Stimulated activated CD4-positive, alpha-beta T cell treated with anti-CD3 and anti-CD28 coated beads, Interleukin-4, amount 100 ng/mL, for 1 hour (primary cell): ENCODE results near the gene SMIM1.
A peak's percentile ranks its signal among the peaks of the same experiment; 100 is the strongest.

ENCODE experiments used
- DNase-seq: peaks from one replicate; pipeline ENCODE4 v3.0.0-alpha.2; 2020

The SMIM1 gene

DNA sequence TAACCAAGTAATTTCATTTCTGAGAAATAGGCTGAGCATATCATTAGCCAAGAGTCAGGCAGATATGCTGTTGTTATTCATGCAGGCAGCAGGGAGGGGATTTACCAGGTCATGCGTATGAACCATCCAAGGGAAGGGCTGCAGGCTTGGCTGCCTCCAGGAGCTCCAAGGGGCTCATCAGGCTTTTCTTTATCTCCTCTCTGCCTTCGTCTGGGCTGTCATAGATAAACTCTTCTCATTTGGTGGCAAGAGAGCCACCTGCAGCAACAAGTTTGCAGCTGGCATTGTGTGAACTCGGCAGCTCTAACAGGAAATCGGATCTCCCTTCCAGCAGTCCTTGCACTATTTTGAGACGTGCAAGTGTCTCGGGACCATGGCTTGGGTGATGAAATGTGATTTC lies 12.8 kb upstream of the SMIM1 start:
- DNase-seq, result no peak

DNA sequence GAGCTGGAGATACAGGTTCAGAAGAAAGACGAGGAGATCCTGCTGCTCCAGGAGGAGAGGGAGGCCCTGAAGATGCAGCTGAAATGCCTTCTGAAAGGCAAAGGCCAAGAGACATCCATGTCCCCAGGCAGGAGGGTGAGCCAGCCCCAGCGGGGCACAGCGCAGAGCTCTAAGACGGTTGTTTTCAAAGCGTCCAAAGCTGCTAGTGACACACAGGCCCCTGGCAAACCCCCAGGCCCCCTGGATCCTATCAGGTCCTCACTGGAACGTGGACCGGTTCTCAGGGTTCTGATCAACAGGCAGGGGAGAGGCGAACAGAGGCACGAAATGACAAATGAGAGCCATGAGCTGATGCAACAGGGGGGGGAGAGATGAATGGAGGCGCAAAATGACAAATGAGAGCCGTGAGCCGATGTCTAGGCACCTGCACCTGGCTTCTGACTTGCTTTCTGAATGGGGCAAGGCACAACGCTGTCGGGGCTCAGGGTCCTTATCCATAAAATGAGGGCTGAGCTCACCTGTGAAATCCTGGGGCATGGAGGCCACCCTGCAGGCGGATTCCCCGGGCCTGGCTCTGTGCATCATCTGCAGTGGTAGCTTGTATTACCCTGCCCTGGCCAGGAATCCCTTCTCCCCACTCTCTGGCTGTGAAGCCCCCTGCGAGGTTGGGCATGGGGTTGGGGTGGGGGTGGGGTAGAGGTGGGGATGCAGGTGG lies 11.1 kb upstream of the SMIM1 start:
- DNase-seq, result no peak

DNA sequence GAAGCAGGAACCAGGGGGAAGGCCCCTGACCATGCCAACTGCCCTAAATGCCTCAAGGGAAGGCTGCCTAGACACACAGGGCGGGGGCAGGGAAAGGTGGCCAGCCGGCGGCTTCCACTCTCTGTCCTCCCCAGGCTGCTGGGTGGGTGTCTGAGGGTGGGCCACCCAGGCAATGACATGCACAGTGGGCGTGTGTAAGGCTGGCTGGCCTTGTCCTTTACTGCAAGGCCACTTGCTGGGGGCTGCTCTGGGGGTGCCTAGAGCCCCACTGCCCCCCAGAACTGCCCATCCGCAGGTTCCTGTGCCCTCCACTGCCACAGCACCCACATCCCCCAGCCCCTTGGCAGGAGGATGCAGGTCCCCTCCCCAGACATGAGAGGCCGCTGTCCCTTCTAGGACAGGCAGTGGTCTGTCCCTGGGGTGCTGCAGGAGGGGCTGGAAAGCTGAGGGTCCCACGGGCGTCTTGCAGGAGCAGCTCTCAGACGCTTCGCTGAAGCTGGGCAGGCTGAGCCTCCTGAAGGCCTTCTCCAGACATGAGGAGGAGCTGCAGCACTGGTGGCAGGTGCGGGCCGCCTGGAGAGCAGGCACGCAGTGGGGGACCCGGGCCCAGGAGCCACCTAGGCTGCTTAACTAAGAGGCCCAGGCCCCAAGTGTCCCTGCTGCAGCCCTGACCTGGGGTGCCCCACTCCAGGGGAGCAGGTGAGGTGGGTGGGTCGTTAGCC lies 10.2 kb upstream of the SMIM1 start:
- no peak for DNase-seq

DNA sequence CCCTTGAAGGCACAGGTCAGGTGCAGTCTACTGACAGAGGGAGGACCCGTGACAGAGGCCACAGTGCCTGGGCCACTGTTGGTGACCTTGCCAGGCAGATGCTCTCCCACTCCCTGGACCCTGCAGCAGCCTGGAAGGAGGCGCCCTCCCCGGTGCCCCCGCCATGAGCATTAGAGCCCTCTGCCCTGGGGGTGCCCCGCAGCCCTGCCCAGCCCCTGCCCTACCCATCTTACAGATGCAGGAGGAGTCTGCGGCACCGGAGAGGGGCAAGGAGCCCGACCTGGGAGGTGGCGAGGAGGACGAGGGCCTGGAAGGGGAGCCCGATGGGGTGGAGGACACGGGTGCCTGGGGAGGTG lies 9.7 kb upstream of the SMIM1 start:
- no peak for DNase-seq

DNA sequence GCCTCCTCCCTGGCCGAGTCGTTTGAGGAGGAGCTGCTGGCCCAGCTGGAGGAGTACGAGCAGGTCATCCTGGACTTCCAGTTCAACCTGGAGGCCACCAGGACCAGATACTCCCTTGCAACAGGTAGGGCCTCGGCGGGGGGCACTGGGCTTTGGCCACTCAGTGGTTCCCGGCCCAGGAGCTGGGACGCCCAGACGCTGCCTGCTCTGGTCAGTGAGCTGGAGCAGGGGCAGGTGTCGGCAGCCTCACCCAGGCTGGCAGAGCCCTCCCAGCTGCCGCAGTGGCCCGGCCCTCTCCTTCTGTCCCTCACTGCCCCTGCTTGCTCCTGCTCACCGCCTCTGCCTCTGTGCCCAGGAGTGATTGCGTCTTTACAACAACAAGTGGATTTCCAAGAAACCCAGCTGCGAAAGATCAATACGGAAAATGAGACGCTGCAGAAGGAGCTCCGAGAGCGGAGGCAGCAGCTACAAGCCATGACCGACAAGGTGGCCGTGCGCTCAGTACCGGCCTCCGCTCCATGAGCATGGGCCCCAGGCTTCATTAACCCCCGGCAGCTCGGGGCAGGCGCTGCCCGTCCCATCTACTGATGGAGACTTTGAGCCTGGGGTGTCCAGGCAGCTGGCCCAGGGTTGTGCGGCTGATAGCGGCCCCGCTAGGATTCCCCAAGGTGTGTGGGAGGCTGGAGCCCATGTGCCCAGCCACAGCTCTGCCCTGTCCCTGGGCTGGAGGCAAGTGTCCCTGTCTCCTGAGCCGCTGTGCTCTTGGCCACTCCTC lies 9.0 kb upstream of the SMIM1 start:
- no peak for DNase-seq

DNA sequence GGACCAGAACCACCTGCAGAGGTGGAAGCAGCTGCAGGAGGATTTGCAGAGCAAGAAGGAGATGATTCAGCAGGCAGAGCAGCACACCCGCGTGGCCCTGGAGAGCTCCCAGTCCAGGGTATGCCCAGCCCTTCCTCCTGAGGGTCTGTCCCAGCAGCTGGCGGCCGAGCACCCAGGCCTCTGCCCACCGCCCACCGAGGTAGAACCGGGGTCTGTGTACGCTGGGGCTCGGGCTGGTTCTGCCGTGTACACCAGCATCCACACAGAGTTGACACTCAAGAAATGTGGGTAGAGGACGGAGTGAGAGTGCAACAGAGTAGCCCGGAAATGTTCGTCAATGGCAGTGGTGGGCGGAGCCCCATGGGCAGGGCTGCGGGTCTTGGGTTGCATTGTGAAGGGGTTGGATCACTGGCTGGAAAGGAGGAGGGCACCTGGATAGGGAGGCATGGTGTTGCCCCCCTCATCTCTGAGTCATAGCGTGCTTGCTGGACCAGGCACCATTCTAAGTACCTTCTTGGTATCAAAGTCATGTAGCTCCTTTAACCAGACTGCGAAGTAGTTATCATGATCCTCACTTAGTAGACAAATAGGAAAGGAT lies 5.1 kb upstream of the SMIM1 start:
- DNase-seq, result no peak

DNA sequence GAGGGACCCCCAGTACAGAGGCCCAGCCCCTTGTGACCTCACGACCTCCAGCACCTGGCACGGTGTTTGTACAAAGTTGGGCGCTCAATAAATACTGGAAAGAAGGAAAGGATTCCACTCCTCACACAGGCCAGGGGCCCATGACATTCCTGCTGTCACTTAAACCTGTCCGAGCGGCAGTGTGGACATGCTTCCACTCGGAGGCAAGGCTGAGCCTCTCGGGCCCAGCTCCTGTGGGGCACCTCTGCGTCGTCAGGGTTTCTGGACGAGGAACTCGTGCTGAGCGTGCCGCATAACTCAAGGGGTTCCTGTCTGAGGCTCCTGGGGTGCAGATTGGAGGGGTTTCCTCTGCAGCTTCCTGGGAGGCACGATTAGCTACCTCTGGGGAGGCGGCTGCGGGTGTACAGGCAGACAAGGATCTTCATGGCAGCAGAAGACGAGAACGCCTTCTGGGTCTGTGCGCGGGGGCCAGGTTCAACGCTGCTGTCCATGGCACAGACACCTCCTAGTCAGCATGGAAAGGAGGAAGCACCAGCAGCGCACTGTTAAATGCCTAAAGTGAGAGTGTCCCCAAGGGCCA lies 3.6 kb upstream of the SMIM1 start:
- no peak for DNase-seq

DNA sequence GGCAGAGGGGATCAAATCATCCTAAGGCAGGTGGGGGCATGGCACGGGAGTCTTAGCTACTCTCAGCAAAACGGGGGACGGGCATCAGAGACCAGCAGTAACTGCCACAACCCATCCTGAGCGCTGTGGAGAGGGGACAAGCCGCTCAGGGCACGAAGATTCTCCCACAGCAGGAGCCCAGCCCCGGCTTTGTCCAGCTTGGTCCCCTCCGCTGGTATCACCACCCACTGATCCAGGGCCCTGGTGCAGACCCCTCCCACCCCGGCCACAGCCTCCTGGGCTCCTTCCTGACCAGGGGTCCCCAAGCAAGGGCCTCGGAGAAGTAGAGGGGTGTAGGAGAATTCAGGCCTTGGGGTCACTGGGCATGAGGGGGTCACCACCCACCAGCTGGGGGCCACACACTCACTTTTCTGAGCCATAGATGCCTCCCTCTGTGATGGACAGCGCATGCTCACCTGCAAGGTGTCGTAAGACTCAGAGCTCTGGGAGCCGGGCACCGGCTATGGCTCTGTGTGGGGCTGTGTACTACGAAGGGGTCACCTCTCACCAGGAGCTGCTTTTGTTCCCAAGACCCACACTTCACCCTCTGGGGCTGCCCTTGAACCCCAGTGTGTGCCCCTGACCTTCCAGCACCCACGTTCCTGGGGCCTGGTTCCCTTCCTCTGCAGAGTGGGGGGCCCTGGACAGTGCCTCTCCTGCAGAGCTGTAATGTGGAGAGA lies 2.3 kb upstream of the SMIM1 start:
- no peak for DNase-seq

DNA sequence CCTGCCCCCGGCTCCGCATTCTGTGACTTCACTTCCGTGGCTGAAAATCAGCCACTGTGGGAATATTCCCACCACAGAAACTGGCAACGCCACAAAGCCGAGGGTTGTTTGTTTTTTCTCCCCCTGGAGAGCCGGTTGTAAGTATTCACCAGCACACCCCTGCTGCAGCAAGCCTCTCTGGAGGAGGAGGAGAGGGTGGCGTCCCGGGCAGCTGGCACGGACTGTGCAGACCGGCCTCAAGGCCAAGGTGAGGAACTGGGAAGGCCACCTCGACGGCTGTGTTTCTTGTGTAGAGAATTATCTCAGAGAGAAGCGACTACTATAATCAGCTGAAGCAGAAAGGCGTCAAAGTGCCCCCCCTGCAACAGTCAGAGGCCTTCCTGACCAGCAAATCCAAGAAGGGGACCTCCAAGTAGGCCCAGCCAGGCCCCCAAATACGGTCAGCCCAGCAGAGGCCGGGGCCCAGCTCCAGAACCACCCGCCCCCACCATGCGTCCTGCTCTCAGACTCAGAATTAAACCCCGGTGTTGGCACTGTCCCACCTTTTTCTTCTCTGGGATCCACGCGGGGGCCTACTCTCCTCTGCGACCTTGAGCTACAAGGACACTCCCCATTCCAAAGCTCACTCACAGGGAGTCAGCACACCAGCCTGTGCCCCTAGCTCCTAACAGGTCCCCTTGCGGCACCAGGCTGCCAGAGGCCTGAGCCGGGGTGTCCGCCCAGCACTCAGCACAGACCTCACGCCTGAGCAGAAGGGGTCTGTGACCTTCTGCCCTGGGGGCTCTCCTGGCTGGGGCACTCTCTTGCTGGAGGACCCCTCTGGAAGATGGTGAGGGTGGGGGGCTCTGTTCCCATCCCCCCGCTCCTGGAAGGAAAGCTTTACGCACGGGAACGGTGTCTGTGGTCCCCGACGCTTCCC lies 1.2 kb upstream of the SMIM1 start:
- DNase-seq, result no peak

DNA sequence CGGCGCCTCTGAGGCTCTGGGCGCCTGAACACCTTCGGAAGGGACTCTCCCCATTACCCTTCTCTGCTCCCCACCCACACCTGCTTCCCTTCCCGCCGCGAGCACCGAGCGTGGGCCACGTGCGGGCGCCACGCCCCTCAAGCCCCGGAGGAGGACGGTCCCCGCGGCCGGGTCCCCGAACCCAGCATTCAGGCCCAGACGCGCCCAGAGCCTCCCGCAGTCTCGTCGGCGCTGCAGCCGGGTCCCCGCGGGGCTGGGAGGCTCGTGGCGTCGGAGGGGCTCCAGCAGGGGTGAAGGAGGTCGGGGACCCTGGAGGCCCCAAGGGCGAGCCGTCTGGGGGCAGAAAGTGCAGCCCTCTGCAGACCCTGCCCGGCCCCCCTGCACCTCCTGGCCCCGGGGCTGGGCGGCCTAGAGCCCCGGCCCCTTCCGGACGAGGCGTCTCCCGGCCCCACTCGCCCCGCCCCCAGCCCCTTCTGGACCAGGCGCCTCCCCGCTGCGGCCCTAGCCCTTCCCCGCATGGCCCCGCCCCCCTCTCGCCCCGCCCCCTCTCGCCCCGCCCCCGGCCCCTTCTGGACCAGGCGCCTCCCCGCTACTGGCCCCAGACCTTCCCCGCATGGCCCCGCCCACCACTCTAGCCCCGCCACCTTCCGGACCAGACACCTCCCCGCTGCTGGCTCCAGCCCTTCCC lies 378 bp upstream of the SMIM1 start:
- peak; percentile 82 for DNase-seq

DNA sequence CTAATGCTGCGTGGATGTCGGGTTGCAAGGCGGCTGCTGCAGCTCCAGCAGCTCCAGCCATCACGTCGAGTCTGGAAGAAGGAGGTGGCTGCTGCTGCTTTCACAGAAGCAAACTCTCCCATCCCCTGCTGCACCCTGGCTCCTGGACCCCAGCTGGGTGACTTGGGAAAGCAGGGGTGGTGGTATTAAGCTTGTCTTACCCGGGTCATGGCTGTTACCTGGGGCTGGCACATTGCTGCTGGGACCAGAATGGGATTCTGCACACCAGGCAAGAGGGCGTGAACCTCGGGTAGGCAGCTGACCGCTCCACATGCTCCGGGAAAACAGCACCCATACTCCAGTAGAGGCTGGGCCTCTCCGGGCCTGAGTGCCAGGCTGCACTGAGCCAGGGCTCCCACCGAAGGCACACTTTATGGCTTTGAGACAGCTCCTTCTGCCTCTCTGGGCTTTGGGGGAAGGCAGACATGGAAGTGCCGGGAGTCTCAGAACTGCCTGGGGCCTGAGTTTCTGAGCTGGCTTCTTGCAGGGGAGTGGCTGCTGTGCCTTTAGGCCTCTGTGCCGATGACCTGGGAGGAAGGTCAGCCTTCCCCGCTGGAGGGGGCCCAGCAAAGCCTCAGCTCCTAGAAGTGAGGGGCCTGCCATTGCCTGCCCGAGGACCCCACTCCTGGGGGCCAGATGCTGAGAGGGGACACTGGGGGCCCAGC lies 1.2 kb downstream of the SMIM1 start:
- DNase-seq, result no peak

DNA sequence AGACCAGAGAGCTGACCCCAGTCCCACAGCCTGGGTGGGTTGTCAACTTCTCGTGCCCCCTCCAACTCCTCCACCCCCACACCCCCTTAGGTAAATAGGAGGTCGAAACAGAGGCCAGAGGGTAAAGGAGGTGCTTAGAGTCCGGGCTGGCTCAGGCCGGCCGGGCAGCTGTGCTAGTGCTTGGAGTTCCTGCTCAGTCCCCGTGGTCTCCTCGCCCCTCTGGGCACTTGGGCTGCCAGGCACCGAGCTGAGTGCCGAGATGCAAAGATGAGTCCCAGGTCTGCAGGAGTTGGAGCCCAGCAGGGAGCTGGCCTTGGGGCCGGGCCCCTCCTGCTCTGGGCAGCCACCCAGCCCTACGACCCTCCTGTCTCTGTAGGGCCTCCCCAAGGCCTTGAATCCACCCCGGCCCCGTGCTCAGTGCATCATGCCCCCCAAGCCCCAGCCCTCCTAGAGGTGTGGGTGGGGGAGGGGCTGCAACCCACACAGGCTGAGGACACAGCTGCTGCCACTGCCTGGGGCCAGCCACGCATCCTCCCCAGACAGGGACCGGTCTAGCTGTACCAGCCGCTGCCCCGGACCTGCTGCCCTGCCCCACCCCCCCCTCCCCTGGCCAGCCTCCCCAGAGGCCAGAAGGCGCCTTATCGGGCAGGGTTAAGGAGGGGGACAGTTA lies 1.9 kb downstream of the SMIM1 start:
- no peak for DNase-seq

DNA sequence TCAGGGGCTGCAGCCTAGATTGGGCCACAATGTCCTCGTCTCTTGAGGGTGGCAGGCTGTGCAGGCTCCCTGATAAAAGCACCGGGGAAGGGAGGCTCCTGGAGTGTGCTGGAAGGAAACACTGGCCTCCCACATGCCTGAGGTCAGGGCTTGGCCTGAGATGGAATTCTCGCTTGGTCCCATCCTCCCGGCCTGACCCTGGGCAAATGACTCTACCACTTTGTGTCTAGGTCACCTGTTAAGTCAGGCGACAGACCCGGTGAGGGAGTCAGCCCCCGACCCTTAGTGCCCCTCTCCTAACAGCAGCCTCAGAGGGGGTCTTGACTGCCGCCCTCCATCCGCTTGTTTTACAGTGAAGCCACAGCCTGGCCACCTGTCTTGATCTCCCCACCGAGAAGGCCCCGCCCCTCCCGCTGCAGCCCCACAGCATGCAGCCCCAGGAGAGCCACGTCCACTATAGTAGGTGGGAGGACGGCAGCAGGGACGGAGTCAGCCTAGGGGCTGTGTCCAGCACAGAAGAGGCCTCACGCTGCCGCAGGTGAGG lies 2.5 kb downstream of the SMIM1 start:
- no peak for DNase-seq

DNA sequence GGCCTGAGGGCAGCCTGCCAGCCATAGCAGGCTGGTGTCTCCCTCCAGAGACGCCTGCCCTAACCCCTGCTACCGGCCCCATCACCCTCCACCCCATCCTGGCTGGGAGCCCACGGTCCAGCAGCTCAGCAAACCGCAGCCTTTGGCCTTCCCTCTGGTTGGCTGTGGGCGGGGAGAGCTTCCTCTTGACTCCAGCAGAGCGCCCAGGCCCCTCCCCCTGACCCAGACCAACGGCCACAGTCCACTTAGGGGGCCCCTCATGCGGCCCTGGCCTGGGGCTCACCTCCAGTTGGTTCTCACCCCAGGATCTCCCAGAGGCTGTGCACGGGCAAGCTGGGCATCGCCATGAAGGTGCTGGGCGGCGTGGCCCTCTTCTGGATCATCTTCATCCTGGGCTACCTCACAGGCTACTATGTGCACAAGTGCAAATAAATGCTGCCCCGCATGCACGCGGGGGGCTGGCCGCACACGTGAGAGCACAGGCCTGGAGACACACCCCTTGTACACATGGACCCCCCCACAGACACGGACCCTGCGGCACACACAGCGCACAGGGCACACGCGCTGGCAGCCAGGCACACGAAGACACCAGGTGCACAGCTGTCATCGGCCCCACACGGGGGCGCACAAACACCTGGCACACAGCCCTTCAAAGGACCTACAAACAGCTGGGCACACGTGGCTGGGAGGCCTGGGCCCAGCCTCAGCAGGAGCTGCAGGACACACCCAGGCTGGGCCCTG lies 3.1 kb downstream of the SMIM1 start:
- DNase-seq, result peak; percentile 55

DNA sequence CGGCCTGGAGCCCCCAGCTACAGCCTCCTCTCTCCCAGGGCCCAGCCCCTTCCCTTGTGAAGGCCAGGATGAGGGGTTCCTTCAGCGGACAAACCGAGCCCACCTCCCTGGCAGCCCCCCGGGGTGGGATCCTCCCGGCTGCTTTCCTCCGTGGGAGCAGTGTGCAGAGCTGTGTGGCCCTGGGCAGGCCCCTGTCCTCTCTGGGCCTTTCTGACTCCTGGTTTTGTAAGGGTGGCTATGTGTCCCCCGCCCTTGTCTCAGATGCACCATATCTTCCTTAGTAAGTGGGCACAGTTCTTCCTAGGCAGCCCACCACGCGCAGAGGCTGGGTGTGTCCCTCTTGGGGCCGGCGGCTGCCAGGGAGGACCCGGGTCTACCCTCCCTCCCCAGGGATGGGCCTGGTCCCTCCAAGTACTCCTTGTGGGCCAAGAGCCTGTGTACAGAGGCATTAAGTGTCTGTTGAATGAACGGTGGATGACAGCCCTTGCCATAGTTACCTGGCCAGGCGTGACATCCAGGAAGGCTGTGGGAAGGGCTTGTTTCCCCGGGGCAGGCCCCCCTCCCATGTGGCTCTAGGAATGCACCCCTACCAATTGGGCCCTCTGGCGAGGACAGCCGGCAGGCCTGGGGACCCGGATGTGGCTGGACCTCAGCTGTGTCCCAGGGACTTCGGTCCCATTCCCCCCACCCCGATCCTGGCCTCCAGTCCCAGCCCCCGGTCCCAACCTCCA lies 3.8 kb downstream of the SMIM1 start:
- no peak for DNase-seq

DNA sequence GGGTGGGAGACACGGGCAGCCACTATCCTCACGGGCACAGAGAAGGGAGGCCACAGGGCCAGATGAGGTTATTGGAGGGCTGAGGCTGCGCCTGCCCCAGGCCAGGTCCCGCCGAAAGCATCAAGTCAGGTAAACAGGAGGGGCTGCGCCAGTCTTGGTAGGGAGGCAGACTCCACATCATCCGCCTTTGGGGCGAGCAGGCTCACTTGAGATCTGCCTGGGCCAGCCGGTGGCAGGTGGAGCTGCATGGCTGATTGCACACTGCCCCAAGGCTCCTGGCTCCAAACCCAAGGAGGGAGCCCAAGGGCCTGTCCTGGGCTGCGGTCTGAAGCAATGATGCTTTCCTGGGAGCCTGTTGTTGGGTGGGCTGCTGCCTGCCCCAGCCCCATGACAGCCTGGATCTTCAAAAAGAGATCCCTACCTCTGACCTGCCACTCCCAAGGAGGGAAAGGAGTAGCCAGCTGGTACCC lies 4.6 kb downstream of the SMIM1 start:
- no peak for DNase-seq
